NCI-H146 (cell line): ENCODE results near the gene IFITM5.
"Not testable (repeated sequence)": the region's sequence is repeated elsewhere in the genome, so short reads cannot be mapped to it uniquely, and the experiment has no call there.

ENCODE experiments used
- DNase-seq: peaks from one replicate; lab custom pipeline; 2025; lab: John Stamatoyannopoulos, UW

IFITM5 gene

GRCh38 chr11:328012-328411 lies 28.7 kb upstream of the IFITM5 start:
- no peak for DNase-seq

- no peak for DNase-seq
Observed at GRCh38 chr11:327581-327923, 28.2 kb upstream of the IFITM5 start.

- no peak for DNase-seq
Observed at GRCh38 chr11:326842-327580, 27.7 kb upstream of the IFITM5 start.

- DNase-seq, result no peak
Observed at GRCh38 chr11:326592-326841, 27.2 kb upstream of the IFITM5 start.

- DNase-seq, result no peak
Observed at GRCh38 chr11:325796-326591, 26.7 kb upstream of the IFITM5 start.

- not testable (repeated sequence) for DNase-seq
Observed at GRCh38 chr11:324593-325517, 25.5 kb upstream of the IFITM5 start.

- no peak for DNase-seq
Observed at GRCh38 chr11:324156-324555, 24.8 kb upstream of the IFITM5 start.

- not testable (repeated sequence) for DNase-seq
Observed at GRCh38 chr11:319888-320273, 20.6 kb upstream of the IFITM5 start.

GRCh38 chr11:319121-319887 lies 20.0 kb upstream of the IFITM5 start:
- DNase-seq, result not testable (repeated sequence)

GRCh38 chr11:318405-319120 lies 19.2 kb upstream of the IFITM5 start:
- not testable (repeated sequence) for DNase-seq

- not testable (repeated sequence) for DNase-seq
Observed at GRCh38 chr11:317668-318404, 18.5 kb upstream of the IFITM5 start.

GRCh38 chr11:316891-317301 lies 17.6 kb upstream of the IFITM5 start:
- no peak for DNase-seq

- DNase-seq, result no peak
Observed at GRCh38 chr11:316031-316701, 16.8 kb upstream of the IFITM5 start.

- DNase-seq, result no peak
Observed at GRCh38 chr11:315516-315994, 16.2 kb upstream of the IFITM5 start.

- no peak for DNase-seq
Observed at GRCh38 chr11:315051-315481, 15.7 kb upstream of the IFITM5 start.

GRCh38 chr11:314554-314875 lies 15.2 kb upstream of the IFITM5 start:
- DNase-seq, result not testable (repeated sequence)

- DNase-seq, result no peak
Observed at GRCh38 chr11:313787-314553, 14.6 kb upstream of the IFITM5 start, which contains the start of gene IFITM1. IFITM1 (plus strand) TSS chr11:314040; CDS start chr11:314171, 131 bp downstream.

- DNase-seq, result no peak
Observed at GRCh38 chr11:313304-313786, 14.0 kb upstream of the IFITM5 start.
